GM19351 (cell line): Measurements from ENCODE around the gene ATP7B.
"Not testable (repeated sequence)": the region's sequence is repeated elsewhere in the genome, so short reads cannot be mapped to it uniquely, and the experiment has no call there.

Source experiments
- ATAC-seq: cut with Tn5 transposase; IDR thresholded peaks from one replicate; pipeline ENCODE4 v1.9.1; 2021; ENCODE audit warnings: mild to moderate bottlenecking, moderate library complexity; ENCODE audit not compliant: unreplicated experiment

The ATP7B gene

DNA sequence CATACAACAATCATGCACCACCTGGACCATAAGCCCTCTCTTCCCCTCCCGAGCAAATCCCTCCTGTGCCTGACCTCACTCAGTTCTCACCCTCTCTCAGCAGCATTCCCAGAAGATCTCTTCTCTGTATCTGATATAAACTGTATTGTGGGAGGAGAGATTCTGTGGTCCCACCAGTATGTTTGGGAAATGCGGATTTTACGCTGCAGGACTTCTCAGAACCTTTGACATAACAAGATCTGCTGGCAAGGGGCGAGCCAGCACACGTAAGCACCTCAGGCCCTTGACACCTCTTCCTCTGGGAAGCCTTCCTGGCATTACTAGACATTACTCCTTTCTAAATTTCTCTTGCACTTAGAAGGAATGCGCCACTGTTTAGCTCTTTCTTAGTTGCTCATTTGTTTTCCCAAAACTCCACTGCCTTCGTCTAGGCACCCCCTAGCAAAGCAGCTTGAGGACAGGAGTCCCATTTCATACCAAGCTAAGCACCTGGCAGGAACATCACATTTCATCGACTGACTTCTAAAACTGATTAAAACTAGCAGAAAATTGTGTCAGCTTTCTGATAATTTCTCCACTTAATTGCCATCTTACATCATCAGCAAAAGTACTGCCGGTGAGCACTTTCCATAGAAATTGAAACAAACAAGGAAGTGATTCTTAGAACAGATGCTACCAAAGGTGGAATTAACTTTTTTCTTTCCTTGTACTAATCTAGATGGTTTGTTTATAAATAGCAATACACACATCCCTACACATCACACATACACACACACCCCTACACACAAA, 86.3 kb downstream of the ATP7B start:
- ATAC-seq, result no peak

DNA sequence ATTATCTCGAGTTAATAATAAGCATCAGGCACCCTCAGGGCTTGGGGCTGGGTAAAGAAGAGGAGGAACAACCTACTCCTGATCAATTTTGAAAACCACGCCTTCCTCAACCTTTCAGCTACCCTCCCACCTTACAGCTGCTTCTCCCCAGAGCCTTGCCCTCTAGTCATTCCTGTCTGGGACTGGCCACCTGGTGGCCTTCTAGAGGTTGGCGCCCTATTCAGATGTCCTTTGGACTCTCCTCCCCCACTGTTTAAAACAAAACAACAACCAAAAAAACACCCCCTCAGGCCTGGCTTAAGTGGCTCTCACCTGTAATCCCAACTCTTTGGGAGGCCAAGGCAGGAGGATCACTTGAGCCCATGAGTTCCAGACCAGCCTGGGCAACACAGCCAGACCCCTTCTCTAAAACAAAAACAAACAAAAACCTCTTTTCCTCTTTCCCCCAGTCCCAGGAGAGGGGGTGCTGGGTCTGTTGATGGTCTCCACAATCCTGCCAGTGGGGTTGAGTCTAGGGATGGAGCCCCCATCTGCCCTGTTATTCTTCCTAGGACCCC, 87.2 kb downstream of the ATP7B start:
- ATAC-seq, result no peak

DNA sequence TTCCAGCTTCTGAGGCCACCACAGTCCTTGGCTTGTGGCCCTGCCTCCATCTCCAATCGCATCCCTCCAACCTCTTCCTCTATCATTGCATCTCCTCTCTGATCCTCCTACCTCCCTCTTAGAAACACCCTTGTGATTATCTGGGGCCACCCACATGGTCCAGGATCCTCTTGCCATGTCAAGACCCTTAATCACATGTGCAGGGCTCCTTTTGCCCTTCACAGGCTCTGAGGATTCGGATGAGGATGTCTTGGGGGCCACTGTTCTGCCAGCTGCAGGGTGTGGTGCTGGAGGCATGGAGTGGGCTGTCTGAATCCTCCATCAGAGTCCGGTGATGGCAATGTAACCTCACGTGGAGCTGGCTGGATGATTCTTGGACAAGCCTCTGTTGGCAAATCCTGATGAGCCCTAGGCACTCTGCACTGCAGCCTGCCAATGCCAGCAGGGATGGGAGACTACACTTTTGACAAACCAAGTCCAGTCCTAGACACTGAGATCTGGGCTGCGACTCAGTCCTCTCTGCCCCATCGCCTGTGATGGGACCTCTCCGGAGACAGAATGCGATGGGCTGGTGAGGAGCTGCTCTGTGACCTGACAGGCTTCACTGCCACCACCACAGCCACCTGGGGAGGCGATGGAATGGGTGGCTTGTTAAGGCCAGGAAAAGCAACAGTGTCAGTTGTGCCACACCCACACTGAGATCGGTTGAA, 88.3 kb downstream of the ATP7B start:
- ATAC-seq, result no peak

DNA sequence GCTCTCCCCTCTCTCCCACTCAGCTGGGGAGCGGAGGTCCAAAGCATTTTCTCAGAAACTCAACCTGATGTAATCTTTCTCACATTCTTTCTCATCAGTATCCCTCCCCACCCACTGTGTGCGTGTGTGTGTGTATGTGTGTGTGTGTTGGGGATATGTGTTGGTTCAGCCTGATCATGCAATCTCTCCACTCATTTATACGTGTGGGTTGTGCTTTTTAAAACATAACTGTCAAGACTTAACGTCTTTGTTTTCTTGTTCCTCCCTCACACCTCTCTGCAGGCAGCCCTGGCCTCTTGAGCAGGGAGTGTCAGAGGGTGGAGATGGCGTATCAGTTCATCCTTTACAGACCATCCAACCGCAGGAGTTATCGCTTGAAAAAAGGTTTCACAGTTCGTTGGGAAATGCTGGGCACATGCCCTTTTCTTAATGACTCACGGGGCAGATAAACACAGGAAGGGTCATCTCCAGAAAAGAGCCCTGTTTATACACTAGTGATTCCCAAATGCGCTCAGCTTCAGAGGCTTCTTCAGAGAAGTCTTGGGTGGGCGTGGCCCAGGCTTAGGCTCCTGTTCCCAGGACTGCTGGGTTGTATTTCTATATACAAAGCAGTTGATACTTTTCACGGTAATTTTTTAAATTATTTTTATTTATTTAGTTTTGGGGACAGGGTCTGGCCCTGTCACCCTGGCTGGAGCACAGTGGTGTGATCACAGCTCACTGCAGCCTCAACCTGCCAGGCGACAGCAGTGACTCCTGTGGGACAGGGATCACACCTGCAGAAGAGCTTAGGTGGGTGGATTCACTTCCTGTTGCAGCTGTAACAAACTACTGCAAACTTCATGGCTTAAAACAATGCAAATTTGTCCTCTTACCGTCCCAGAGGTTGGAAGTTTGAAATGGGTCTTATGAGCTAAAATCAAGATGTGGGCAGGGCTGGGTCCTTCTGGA, 89.2 kb downstream of the ATP7B start:
- ATAC-seq, result peak; percentile 44

DNA sequence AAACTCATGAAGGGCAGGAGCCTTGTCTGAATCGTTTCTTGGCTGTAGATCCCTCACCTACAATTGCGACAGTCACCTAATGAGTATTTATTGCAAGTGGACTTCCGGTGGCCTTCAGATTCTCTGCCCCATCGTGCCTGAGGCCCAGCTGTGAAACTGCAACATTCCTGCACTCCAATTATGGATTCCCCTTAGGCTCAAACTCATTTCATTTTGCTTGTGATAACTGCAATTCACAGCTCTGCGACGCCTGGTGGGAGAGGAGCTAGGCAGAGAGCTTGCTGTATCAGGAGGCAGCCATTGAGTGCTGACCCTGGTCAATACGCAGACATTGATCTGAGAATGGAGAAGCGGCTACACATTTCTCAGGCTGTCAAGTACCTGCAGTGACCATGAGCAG, 90.5 kb downstream of the ATP7B start:
- ATAC-seq, result no peak

DNA sequence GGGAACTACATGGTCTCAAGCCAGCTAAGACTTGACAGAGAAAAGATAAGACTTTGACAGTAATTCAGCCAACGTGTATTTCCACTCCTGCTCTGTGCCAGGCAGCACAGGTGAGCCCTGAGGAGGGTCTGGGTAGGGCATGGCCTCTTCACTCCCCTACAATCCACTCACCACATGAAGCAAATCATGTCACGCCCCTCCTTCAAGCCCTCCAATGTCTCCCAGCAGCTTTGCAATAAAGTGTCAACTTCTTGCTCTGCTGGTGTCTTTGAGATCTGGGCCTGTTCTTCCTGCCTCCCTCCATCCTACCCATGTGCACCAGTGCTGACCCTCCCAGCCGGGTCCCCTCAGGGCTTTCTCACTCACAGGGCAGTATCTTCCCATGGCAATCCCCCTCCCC, 91.0 kb downstream of the ATP7B start:
- ATAC-seq, result no peak

DNA sequence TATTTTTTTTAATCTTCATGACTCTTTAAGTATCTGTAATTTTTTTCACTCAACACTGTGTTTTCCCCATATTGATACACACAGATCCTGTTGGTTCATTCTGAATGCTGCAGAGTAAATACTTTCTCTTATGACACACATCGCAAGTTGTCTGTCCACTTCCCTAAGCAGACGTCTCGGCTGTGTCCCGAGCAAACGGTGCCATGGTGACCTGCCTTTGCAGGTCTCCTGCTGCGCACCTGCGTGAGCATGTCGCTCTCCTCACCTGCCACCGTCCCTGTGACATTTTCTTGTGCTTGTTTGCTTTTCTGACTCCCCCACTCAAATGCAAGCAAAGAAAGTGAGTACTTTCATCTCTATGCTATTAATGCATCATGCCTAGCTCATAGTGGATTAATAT, 91.7 kb downstream of the ATP7B start:
- ATAC-seq, result no peak

DNA sequence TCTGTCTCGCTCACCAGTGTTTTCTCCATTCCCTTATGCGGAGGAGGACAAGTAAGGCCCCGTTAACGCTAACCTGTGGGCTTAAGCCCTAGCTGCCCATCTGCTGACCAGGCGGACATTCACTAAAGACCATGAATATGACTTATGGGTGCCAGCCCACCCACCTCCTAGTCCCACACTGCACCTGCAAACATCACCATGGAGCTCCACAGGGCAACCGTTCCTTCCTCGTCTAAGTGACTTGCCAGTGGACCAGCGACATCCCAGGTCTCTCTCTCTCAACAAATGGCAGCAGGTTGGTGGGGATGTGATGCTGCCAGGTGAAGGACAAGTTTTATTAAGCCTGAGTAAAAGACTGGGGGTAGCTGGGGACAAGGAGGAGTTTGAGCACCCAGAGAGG, 94.3 kb downstream of the ATP7B start:
- no peak for ATAC-seq

DNA sequence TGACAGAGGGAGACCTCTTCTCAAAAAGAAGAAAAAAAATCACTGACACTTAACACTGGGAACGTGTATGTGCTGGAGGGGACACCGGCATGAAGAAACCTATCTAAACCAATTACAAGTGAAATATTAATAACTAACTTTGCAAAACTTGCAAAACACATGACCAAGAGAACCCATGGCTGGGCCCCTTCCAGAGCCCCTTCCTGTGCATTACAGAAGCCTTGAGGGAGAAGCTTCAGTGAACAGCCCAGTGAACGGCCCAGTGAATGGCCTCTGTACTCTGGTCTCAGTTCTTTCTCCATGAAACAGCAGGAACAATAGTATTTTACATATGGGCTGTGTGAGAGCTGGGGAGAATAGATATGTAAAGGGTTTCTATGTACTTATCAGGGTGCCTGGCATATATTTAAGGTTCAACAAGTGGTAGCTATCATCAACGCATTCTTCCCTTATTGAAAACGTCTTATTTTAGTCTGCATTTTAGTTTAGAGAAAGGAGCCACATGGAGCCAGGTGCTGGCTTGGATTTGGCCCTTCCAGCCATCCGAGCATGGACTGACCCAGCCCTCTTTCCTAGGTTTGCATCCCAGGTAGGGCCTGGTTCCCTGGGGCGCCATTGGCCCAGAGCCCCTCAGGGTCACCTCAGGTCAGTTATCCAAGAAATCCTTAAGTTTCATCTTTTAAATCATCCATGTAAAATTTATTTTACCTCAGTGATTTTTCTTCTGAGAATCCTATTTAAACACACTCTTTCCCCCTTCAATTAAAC, 95.0 kb downstream of the ATP7B start:
- no peak for ATAC-seq

DNA sequence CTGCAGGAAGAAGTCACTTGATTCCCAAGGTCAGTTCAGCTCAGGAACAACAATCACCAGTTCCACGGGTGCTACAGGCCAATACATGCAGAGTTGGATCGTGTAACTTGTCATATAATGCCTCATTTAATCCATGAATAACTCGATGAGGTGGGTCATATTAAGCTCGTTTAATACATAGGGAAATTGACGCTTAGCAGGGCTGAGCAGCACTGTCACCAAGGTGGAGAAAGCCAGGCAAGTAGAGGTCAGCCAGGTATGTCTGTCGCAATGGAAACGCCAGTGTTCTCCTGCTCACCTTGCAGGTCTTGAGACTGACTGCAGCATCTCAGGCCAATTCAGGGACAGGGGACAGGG, 97.1 kb downstream of the ATP7B start:
- no peak for ATAC-seq

DNA sequence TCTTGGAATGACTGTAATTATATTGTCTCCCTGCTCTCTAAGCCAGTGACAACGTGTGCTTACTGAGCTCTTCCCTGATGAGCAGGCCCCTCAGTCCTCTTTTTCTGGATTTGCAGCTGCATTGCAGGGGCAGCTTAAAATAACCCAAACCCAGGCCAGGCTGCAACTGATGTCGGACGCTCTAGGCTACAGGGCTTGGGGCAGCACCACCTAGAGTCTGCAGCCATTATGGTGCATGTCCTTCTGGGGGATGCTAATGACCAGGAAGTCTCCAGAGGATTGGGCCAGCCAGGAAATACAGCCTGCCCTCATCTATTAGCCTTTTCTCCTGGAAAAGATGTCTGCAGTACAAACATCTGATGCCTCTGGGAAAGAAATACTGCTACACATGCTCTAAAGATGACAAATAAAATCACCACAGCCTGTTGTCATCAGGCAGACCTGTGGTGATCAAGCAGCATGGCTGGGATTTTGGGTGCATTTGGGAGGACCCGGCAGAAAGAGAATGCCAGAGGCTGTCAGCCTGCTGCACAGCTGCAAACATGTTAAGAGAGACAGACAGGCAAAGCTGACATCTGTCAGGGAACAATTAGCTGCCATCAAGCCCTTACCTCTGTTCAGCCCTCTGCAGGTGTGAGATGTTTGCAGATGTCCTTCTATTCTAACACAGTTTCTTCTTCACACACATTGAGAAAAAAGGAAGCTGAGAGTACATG, 97.7 kb downstream of the ATP7B start:
- no peak for ATAC-seq

DNA sequence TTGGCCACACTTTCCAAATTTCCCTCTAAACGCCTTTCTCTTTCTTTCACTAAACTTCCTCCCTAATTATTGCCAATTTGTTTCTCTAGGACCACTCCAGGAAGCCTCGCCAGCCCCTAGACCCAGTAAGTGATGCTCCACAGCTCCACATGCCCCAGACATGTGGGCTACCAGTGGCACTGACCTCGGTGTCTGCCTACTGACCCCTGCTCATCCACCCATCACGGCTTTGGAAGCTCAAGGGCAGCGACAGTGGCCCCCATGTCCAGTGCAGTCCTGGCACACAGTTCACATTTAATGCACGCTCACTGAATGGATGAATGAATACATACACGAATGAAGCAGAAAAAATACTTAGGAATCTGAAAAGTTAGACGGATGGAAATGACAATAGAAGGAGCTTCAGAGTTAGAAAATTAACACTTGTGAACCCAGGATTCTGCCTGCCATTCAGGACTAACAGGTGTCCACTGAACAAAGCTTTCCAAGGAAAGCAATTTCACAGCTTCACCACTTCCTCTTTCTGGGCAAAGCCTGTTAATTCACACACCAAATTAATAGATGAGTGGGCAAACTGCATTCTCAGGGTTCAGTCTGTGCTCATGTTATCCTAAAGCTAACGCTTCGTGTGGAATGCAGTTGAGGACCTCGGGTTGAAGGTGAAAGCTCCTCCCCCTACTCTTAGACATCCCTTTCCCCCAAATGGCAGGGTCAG, 98.6 kb downstream of the ATP7B start:
- ATAC-seq, result no peak

DNA sequence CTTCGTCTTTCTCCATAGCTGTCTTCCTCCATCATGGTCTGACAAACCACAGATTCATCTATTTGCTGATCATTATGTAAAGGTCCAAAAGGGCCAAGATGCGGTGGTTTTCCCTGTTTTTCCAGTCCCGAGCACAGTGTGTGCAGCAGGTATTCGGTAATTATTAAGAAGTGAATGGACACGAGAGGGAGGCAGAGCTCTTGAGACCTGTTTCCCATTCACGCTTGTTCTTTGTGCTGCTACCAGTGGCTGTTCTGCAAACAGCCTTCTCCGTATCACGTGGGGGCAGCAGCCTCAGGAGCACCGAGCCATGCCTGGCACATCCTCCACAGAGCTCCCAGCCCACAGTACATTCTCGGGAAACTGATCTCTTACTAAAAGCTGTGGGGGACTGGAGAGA, 99.2 kb downstream of the ATP7B start:
- ATAC-seq, result no peak

DNA sequence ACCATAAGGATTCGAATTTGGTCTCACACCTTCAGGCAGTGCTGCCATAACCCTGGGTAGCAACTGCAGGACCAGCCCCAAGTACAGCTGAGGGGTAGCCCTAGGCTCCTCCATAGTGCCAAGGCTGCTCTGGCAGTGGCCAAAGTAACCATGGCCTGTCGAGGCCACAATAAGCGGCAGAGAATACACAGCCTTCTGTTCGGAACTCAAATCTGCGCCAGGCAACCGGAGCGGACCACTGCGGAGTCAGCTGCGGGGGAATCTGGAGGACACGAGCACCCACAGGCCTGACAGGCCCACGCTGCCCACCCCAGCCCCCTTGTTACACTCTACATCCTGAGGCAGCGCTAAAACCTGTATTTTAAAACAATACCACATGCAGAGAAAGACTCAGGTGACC, 100.7 kb downstream of the ATP7B start:
- ATAC-seq, result no peak

DNA sequence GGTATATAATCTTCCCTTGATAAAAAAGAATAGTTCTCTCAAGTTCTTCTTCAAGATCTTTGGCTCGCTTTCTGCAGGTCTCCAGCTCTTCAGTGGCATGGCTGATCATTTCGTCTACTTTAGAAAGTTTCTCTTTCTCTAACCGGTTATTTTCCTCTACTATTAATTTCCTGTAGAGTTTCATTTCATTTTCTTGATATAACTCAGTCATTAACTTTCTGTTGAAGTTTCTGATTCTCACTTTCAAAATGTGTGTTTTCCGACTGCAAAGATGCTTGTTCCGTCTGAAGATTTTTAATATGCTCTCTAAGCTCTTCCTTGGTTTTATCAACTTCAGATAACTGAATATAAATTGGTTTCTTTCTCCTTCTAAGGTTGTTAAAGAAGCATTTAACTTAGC, 102.0 kb downstream of the ATP7B start:
- ATAC-seq, result not testable (repeated sequence)

DNA sequence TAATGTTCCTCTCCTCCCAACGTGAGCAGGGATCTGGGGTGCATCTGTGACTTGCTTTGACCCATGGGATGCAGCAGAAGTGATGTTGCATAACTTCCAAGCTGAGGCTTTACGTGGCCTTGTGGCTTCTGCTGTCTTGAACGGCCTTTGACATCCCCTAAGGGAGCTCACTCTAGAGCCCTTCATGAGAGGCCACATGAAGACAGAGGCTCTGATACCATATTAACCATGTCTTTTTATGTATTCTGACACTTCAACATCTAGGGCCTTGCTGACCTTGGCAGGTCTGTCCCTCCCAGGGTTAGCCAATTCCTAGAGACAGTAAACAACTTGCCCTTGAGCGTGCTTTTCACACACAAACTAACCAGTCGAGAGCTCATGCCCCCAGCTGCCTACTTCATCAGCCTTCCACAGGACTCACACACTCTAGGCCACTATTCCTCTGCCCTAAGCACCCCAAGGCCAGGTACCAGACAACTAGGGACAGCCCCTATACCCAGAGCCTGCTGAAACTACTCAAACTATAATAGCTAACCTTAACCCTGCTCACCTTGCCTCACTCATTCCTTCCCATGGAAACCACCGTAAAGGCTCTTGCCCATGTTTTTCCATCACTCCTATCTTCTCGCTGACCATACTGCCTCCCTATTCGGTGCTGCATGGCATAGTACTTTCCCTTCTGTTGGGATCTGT, 104.1 kb downstream of the ATP7B start:
- ATAC-seq, result no peak

DNA sequence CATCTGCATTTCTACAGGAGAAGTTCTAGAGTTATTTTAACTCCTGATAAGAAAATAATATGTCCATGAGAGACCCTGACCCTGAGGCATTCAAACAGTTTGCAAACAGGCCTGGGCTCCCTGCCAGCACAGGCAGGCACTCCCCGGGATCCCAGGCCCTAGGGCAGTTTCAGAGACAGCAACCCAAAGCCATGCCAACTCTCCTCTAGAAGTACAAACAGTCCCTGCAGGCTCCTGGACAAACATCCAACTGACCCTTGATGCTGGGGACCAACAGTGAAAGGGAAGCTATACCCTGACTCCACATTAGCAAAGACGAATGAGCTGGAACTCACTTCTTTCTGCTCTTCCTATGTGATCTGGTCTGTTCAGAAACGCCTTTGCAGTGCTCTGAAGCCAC, 104.7 kb downstream of the ATP7B start:
- no peak for ATAC-seq

DNA sequence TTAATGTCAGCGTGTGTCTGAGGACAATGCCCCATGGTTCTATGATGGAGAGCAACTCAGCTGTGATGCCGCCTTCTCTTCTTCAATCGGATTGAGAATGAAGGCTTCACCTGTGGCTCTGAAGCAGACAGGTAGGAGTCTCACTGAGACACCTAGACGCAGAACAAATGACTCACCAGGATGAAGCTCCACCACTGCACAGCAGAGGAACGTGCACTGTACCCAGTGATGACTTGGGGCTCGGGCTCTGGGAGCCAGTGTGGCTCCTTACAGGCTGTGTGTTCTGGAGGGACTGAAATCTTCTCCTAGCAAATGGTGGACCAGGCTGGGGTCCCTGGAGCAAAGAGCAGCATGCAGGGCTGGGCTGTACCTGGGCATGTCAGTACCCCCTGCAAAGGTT, 105.5 kb downstream of the ATP7B start:
- ATAC-seq, result no peak

DNA sequence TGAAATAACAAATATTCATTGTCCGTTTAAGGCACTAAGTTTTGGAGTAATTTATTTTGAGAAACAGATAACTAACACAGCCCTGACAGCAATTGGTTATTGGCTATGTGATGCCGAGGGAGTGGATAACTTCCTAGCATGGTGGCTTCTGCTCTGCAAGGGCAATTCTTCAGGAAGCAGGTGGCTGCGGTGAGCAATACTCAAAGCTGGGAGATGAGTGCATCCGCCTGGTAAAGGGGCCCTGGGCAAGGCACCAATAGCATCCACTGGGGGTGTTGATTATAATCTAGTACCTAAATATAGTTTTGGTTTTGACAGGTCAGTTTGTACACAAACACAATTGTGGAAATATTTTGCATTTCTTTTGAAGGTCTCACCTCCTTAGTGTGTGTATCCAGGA, 108.5 kb downstream of the ATP7B start:
- no peak for ATAC-seq
